GM12892 (cell line): ENCODE measurements around the gene TEX50.
"Not testable (repeated sequence)": the region's sequence is repeated elsewhere in the genome, so short reads cannot be mapped to it uniquely, and the experiment has no call there.

Source experiments
- POLR2A ChIP-seq: IDR thresholded peaks from 2 replicates; pipeline ENCODE4 v1.6.1; 2011; ENCODE audit warnings: low read depth, low read length, control low read depth
- POLR2AphosphoS5 ChIP-seq: IDR thresholded peaks from 2 replicates; pipeline ENCODE4 v1.6.1; 2011; ENCODE audit warnings: low read depth, low read length, control low read depth
- TAF1 ChIP-seq: IDR thresholded peaks from 2 replicates; pipeline ENCODE4 v1.6.1; 2011; ENCODE audit warnings: low read depth, mild to moderate bottlenecking, control low read depth, low read length, borderline replicate concordance

DNA sequence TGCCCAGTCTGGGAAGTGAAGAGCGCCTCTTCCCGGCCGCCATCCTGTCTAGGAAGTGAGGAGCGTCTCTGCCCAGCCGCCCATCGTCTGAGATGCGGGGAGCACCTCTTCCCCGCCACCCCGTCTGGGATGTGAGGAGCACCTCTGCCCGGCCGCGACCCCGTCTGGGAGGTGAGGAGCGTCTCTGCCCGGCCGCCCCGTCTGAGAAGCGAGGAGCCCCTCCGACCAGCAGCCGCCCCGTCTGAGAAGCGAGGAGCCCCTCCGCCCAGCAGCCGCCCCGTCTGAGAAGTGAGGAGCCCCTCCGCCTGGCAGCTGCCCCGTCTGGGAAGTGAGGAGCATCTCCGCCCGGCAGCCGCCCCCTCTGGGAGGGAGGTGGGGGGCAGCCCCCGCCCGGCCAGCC lies 22.1 kb upstream of the TEX50 start:
- TF ChIP-seq POLR2A, POLR2AphosphoS5, TAF1: not testable (repeated sequence)
